RWPE1 (cell line): Measurements from ENCODE around the gene TMED4.

Experiments
- CTCF ChIA-PET: fragments of 350-600 bp; sonication (Branson Sonifier 250); formaldehyde crosslinking; extraction: SDS; loops from one replicate; lab custom pipeline; 2021; lab: Yijun Ruan, JAX
- POLR2A ChIA-PET: fragments of 400-600 bp; formaldehyde crosslinking; extraction: SDS; loops from one replicate; lab custom pipeline; 2020; ENCODE audit warnings: antibody characterized with exemption; ENCODE audit not compliant: low non-redundant PET; lab: Yijun Ruan, JAX
- DNase-seq: peaks from one replicate; pipeline ENCODE4 v3.0.0; 2012; ENCODE audit warnings: low spot score
- H3K27ac ChIP-seq: fragments of 450-650 bp; 2 replicates; pipeline ENCODE4 v1.5.1; 2017
- CTCF ChIP-seq: fragments of 450-650 bp; conservative IDR thresholded peaks from 2 replicates; pipeline ENCODE4 v1.5.1; 2017; ENCODE audit warnings: low read depth, mild to moderate bottlenecking

The TMED4 gene

GRCh38 chr7:44539669-44540506 is 42.1 kb downstream of the TMED4 start:
- no peak for TF ChIP-seq CTCF
- CTCF ChIA-PET = interaction anchor here (0.6 to 0.7 kb wide), 3 partner anchors 17 to 124 kb away, joined by 4 read pairs; no protein-coding TSS in a partner anchor
- no peak overlapping the region for H3K27ac ChIP-seq
- no peak for DNase-seq
- POLR2A ChIA-PET = no interaction called here

GRCh38 chr7:44538798-44539668 is 43.0 kb downstream of the TMED4 start:
- CTCF ChIA-PET = interaction anchor here (0.6 to 1.0 kb wide), 2 partner anchors 26 to 27 kb away, joined by 3 to 4 read pairs; no protein-coding TSS in a partner anchor
- H3K27ac ChIP-seq = no peak overlapping the region
- no peak for DNase-seq
- POLR2A ChIA-PET = no interaction called here
- TF ChIP-seq CTCF = no peak

GRCh38 chr7:44538093-44538797 is 43.8 kb downstream of the TMED4 start:
- POLR2A ChIA-PET = no interaction called here

GRCh38 chr7:44537442-44537841 is 44.6 kb downstream of the TMED4 start:
- CTCF ChIA-PET = interaction anchor here (0.7 kb wide), 1 partner anchor 294 kb away, joined by 4 read pairs; no protein-coding TSS in a partner anchor
- DNase-seq = no peak
- no peak overlapping the region for H3K27ac ChIP-seq
- TF ChIP-seq CTCF = no peak
- POLR2A ChIA-PET = interaction anchor here (0.7 kb wide), 1 partner anchor 119 kb away, joined by 5 read pairs; no protein-coding TSS in a partner anchor

More at GRCh38 chr7:44538093-44538797, 43.8 kb downstream of the TMED4 start:
- no peak overlapping the region for H3K27ac ChIP-seq
- no peak for TF ChIP-seq CTCF
- CTCF ChIA-PET = interaction anchor here (1.0 kb wide), 1 partner anchor 27 kb away, joined by 3 read pairs; no protein-coding TSS in a partner anchor
- DNase-seq = no peak

GRCh38 chr7:44536090-44536489 is 45.9 kb downstream of the TMED4 start:
- ChIA-PET POLR2A (interaction anchor here (0.6 kb wide), 1 partner anchor 46 kb away, joined by 3 read pairs; the partner anchor contains the start of gene NUDCD3), CTCF (interaction anchor here (0.7 kb wide), 2 partner anchors 13 to 28 kb away, joined by 3 to 4 read pairs; no protein-coding TSS in a partner anchor)
- DNase-seq = no peak
- no peak overlapping the region for H3K27ac ChIP-seq
- TF ChIP-seq CTCF = no peak
